ENCODE data around the gene CD320.

- no peak for TF ChIP-seq EP300 (conservative IDR thresholded peaks at IDR 0.05; ENCODE audit: poor library complexity, severe bottlenecking)
- TF ChIP-seq, protein P1, sequence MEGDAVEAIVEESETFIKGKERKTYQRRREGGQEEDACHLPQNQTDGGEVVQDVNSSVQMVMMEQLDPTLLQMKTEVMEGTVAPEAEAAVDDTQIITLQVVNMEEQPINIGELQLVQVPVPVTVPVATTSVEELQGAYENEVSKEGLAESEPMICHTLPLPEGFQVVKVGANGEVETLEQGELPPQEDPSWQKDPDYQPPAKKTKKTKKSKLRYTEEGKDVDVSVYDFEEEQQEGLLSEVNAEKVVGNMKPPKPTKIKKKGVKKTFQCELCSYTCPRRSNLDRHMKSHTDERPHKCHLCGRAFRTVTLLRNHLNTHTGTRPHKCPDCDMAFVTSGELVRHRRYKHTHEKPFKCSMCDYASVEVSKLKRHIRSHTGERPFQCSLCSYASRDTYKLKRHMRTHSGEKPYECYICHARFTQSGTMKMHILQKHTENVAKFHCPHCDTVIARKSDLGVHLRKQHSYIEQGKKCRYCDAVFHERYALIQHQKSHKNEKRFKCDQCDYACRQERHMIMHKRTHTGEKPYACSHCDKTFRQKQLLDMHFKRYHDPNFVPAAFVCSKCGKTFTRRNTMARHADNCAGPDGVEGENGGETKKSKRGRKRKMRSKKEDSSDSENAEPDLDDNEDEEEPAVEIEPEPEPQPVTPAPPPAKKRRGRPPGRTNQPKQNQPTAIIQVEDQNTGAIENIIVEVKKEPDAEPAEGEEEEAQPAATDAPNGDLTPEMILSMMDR (IDR thresholded peaks at IDR 0.05; ENCODE audit: poor library complexity, severe bottlenecking) = no peak
- no peak for TF ChIP-seq EZH2 (IDR thresholded peaks at IDR 0.05; ENCODE audit: borderline replicate concordance, insufficient read depth, low read length, poor library complexity, severe bottlenecking)
- TF ChIP-seq, protein P2, sequence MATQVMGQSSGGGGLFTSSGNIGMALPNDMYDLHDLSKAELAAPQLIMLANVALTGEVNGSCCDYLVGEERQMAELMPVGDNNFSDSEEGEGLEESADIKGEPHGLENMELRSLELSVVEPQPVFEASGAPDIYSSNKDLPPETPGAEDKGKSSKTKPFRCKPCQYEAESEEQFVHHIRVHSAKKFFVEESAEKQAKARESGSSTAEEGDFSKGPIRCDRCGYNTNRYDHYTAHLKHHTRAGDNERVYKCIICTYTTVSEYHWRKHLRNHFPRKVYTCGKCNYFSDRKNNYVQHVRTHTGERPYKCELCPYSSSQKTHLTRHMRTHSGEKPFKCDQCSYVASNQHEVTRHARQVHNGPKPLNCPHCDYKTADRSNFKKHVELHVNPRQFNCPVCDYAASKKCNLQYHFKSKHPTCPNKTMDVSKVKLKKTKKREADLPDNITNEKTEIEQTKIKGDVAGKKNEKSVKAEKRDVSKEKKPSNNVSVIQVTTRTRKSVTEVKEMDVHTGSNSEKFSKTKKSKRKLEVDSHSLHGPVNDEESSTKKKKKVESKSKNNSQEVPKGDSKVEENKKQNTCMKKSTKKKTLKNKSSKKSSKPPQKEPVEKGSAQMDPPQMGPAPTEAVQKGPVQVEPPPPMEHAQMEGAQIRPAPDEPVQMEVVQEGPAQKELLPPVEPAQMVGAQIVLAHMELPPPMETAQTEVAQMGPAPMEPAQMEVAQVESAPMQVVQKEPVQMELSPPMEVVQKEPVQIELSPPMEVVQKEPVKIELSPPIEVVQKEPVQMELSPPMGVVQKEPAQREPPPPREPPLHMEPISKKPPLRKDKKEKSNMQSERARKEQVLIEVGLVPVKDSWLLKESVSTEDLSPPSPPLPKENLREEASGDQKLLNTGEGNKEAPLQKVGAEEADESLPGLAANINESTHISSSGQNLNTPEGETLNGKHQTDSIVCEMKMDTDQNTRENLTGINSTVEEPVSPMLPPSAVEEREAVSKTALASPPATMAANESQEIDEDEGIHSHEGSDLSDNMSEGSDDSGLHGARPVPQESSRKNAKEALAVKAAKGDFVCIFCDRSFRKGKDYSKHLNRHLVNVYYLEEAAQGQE (IDR thresholded peaks at IDR 0.05; ENCODE audit: borderline replicate concordance) = no peak
Measured at GRCh38 chr19:8256276-8257051, 51.7 kb downstream of the CD320 start.
